ENCODE results near the gene RPL7A. TPM values are rescaled to one million over a fixed set of nuclear protein-coding genes. Genes with fewer than 3 reads are reported as not detected.

The RPL7A gene
- total and polyA plus RNA-seq, 2 donors (not counting 3 experiments of a cell fraction or from before 2014, with no cell fraction given) = 2,112 to 2,329 TPM

DNA sequence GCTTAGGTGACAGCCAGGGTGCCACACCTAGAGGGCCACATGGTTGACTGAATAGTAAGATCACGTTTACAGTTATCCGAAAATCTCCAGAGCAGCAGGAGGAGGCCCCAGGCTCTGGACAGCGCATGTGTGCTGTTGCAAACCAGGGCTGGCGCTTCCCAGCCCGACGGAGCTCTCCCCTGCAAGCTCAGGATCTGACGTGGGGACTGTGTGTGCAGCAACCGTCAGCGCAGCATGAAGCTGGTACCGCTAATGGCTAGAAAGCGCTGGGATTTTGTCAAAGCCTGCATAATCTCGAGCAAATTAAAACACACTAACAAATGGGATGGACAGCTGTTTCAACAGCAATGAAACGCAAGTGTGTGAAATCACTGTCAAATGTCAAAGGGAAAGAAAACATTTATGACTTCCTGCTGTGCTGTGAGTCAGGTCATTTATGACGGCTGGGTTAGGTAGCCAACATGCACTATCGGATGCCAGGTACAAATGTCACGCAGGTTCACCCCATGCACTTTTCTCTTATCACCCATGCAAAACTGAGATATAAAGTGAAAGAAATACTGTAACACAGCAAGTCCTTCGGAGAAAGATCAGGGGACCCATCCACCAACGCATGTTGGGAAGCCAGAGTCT, 20.3 kb downstream of the RPL7A start:
- intact Hi-C loops (cut with micrococcal nuclease) (no loop called here), dilution Hi-C loops (cut with MboI; ENCODE audit: extremely low pct_ligation_motif_present, low sequenced_read_pairs) (no loop called here)
- H3K4me1 ChIP-seq (ENCODE audit: control insufficient read depth, extremely low read depth, insufficient read depth, low read length) = peaks cover 15% of the 10 kb centered on the region
- POLR2A ChIA-PET = interaction anchor here (1.5 kb wide), 1 partner anchor 18 kb away, joined by 3 read pairs; no protein-coding TSS in a partner anchor
- no peaks in the 10 kb centered on the region for H3K27me3 ChIP-seq (ENCODE audit: control insufficient read depth in 2 of 2, insufficient read depth in 2 of 2, low read length in 2 of 2)
- no peak for TF ChIP-seq GATA2 (IDR thresholded peaks at IDR 0.05; ENCODE audit: insufficient read depth, insufficient read length, low read depth, low read length)
- peak; percentile 7 for TF ChIP-seq JUN (IDR thresholded peaks at IDR 0.05; ENCODE audit: borderline replicate concordance, insufficient read depth, insufficient read length, low read depth)
- TF ChIP-seq, protein P1, sequence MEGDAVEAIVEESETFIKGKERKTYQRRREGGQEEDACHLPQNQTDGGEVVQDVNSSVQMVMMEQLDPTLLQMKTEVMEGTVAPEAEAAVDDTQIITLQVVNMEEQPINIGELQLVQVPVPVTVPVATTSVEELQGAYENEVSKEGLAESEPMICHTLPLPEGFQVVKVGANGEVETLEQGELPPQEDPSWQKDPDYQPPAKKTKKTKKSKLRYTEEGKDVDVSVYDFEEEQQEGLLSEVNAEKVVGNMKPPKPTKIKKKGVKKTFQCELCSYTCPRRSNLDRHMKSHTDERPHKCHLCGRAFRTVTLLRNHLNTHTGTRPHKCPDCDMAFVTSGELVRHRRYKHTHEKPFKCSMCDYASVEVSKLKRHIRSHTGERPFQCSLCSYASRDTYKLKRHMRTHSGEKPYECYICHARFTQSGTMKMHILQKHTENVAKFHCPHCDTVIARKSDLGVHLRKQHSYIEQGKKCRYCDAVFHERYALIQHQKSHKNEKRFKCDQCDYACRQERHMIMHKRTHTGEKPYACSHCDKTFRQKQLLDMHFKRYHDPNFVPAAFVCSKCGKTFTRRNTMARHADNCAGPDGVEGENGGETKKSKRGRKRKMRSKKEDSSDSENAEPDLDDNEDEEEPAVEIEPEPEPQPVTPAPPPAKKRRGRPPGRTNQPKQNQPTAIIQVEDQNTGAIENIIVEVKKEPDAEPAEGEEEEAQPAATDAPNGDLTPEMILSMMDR (IDR thresholded peaks at IDR 0.05; ENCODE audit: extremely low read depth in 1 of 2, insufficient read depth in 1 of 2, low read depth in 1 of 2, low read length in 2 of 2) = no peak
- H3K36me3 ChIP-seq (ENCODE audit: control insufficient read depth in 2 of 2, extremely low read depth in 1 of 2, insufficient read depth in 2 of 2, low read length in 2 of 2) = peaks cover 21 to 63% of the 10 kb centered on the region in 2 experiments
- no peak overlapping the region for H2AFZ ChIP-seq (ENCODE audit: low read depth, low read length)
- CTCF ChIA-PET = interaction anchor here (1.0 to 1.1 kb wide), 2 partner anchors 8 to 20 kb away, joined by 3 read pairs; partner anchors contain the start of genes MED22, RPL7A and STKLD1
- H3K9me1 ChIP-seq (replicated peaks; ENCODE audit: control insufficient read depth, extremely low read depth, insufficient read depth, low read length) = no peaks in the 10 kb centered on the region
- H3K9me3 ChIP-seq (replicated peaks; ENCODE audit: control insufficient read depth, insufficient read depth, low read length) = no peaks in the 10 kb centered on the region
- peak overlapping the region; percentile 1 for H3K27ac ChIP-seq (ENCODE audit: insufficient read depth, low read depth, low read length)
- H3K79me2 ChIP-seq (ENCODE audit: control insufficient read depth, insufficient read depth, low read length) = peaks cover 86% of the 10 kb centered on the region
- H3K9ac ChIP-seq (replicated peaks; ENCODE audit: extremely low read depth, insufficient read depth, low read length) = no peak overlapping the region
- no TSS peak for BruUV-seq (replicated peaks)
- H4K20me1 ChIP-seq (replicated peaks; ENCODE audit: control insufficient read depth, extremely low read depth, insufficient read depth, low read length) = no peaks in the 10 kb centered on the region
- H3K4me2 ChIP-seq (ENCODE audit: insufficient read depth, low read length) = peak overlapping the region; percentile 9
- peak; percentile 87 for FAIRE-seq
- peak; percentile 29 for DNase-seq (ENCODE audit: low read depth, low spot score)
- no peak overlapping the region for H3K4me3 ChIP-seq (replicated peaks in 1 of 3; ENCODE audit: insufficient read depth in 1 of 3, low read depth in 1 of 3, low read length in 3 of 3)

GRCh38 chr9:133369422-133369821, 21.4 kb downstream of the RPL7A start:
- no peaks in the 10 kb centered on the region for H3K27me3 ChIP-seq (ENCODE audit: control insufficient read depth in 2 of 2, insufficient read depth in 2 of 2, low read length in 2 of 2)
- peaks cover 16 to 54% of the 10 kb centered on the region in 2 experiments for H3K36me3 ChIP-seq (ENCODE audit: control insufficient read depth in 2 of 2, extremely low read depth in 1 of 2, insufficient read depth in 2 of 2, low read length in 2 of 2)
- H3K9me1 ChIP-seq (replicated peaks; ENCODE audit: control insufficient read depth, extremely low read depth, insufficient read depth, low read length) = no peaks in the 10 kb centered on the region
- FAIRE-seq = no peak
- intact Hi-C loops (cut with micrococcal nuclease) = no loop called here
- H3K9ac ChIP-seq (replicated peaks; ENCODE audit: extremely low read depth, insufficient read depth, low read length) = no peak overlapping the region
- peaks cover 20% of the 10 kb centered on the region for H3K4me1 ChIP-seq (ENCODE audit: control insufficient read depth, extremely low read depth, insufficient read depth, low read length)
- peaks cover 97% of the 10 kb centered on the region for H3K79me2 ChIP-seq (ENCODE audit: control insufficient read depth, insufficient read depth, low read length)
- H3K27ac ChIP-seq (ENCODE audit: insufficient read depth, low read depth, low read length) = no peak overlapping the region
- ChIA-PET CTCF (interaction anchor here (1.0 kb wide), 1 partner anchor 21 kb away, joined by 3 read pairs; the partner anchor contains the start of genes MED22 and RPL7A), POLR2A (interaction anchor here (1.5 kb wide), 1 partner anchor 19 kb away, joined by 3 read pairs; no protein-coding TSS in a partner anchor)
- H2AFZ ChIP-seq (ENCODE audit: low read depth, low read length) = no peak overlapping the region
- no peak overlapping the region for H3K4me3 ChIP-seq (replicated peaks in 1 of 3; ENCODE audit: insufficient read depth in 1 of 3, low read depth in 1 of 3, low read length in 3 of 3)
- no peak for DNase-seq (ENCODE audit: low read depth, low spot score)
- H3K9me3 ChIP-seq (replicated peaks; ENCODE audit: control insufficient read depth, insufficient read depth, low read length) = no peaks in the 10 kb centered on the region
- TF ChIP-seq MYC (IDR thresholded peaks at IDR 0.05; ENCODE audit: low read depth, low read length) (no peak), JUN (IDR thresholded peaks at IDR 0.05; ENCODE audit: borderline replicate concordance, insufficient read depth, insufficient read length, low read depth) (no peak), GATA2 (IDR thresholded peaks at IDR 0.05; ENCODE audit: insufficient read depth, insufficient read length, low read depth, low read length) (no peak), EZH2 (IDR thresholded peaks at IDR 0.05; ENCODE audit: borderline replicate concordance, low read depth, low read length, severe bottlenecking) (no peak), FOS (IDR thresholded peaks at IDR 0.05; ENCODE audit: borderline replicate concordance, insufficient read depth, low read length) (no peak), POLR2A (IDR thresholded peaks at IDR 0.05; ENCODE audit: low read depth, low read length) (no peak), POLR2AphosphoS5 (IDR thresholded peaks at IDR 0.05; ENCODE audit: insufficient read depth, low read depth, low read length) (no peak)
- TF ChIP-seq, protein P2, sequence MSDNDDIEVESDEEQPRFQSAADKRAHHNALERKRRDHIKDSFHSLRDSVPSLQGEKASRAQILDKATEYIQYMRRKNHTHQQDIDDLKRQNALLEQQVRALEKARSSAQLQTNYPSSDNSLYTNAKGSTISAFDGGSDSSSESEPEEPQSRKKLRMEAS (IDR thresholded peaks at IDR 0.05; ENCODE audit: insufficient read depth, insufficient read length) = no peak
- TF ChIP-seq, protein P1 (IDR thresholded peaks at IDR 0.05; ENCODE audit: extremely low read depth in 1 of 2, insufficient read depth in 1 of 2, low read depth in 1 of 2, low read length in 2 of 2) = no peak
- dilution Hi-C loops (cut with MboI; ENCODE audit: extremely low pct_ligation_motif_present, low sequenced_read_pairs) = no loop called here
- no peak overlapping the region for H3K4me2 ChIP-seq (ENCODE audit: insufficient read depth, low read length)
- peaks cover 2% of the 10 kb centered on the region for H4K20me1 ChIP-seq (replicated peaks; ENCODE audit: control insufficient read depth, extremely low read depth, insufficient read depth, low read length)
- no TSS peak for BruUV-seq (replicated peaks)
